KMS-11 (cell line): ENCODE data around the gene PRDM4.

ENCODE experiments used
- H2AFZ ChIP-seq: fragments of 200-600 bp; sonication (generic); 2 replicates; pipeline ENCODE4 v1.6.1; 2016; ENCODE audit warnings: antibody characterized with exemption, mixed run types, low read depth
- H3K27ac ChIP-seq: fragments of 200-600 bp; sonication (generic); 2 replicates; pipeline ENCODE4 v1.6.1; 2016; ENCODE audit warnings: mild to moderate bottlenecking, mixed run types
- H3K27me3 ChIP-seq: fragments of 200-600 bp; sonication (generic); 2 replicates; pipeline ENCODE4 v1.6.1; 2017; ENCODE audit warnings: mild to moderate bottlenecking, low read depth, mixed run types, moderate library complexity; ENCODE audit not compliant: insufficient read depth
- H3K36me3 ChIP-seq: fragments of 200-600 bp; sonication (generic); 2 replicates; pipeline ENCODE4 v1.6.1; 2017; ENCODE audit warnings: mild to moderate bottlenecking, mixed run types; ENCODE audit not compliant: insufficient read depth
- H3K4me1 ChIP-seq: fragments of 200-600 bp; sonication (generic); 2 replicates; pipeline ENCODE4 v1.6.1; 2016; ENCODE audit warnings: mild to moderate bottlenecking, low read depth, mixed run types; ENCODE audit not compliant: poor library complexity, severe bottlenecking
- H3K4me2 ChIP-seq: fragments of 200-600 bp; sonication (generic); 2 replicates; pipeline ENCODE4 v1.7.0; 2016; ENCODE audit warnings: mild to moderate bottlenecking, mixed run types
- H3K4me3 ChIP-seq: fragments of 200-600 bp; sonication (generic); IDR thresholded peaks from 2 replicates; pipeline ENCODE4 v1.6.1; 2017; ENCODE audit warnings: low read depth, low read length, mixed read lengths; ENCODE audit not compliant: insufficient read depth
- H3K79me2 ChIP-seq: fragments of 200-600 bp; sonication (generic); 2 replicates; pipeline ENCODE4 v1.6.1; 2016; ENCODE audit warnings: low read depth, mixed run types; ENCODE audit not compliant: insufficient read depth
- H3K9ac ChIP-seq: fragments of 200-600 bp; sonication (generic); 2 replicates; pipeline ENCODE4 v1.6.1; 2016; ENCODE audit warnings: mild to moderate bottlenecking, mixed run types
- H4K20me1 ChIP-seq: fragments of 200-600 bp; sonication (generic); 2 replicates; pipeline ENCODE4 v1.6.1; 2016; ENCODE audit warnings: mild to moderate bottlenecking, mixed run types; ENCODE audit not compliant: insufficient read depth
- CTCF ChIP-seq: fragments of 200-600 bp; sonication (generic); conservative IDR thresholded peaks from 2 replicates; pipeline ENCODE4 v1.6.1; 2017; ENCODE audit warnings: low read depth, mild to moderate bottlenecking, antibody characterized with exemption, low read length, moderate library complexity, mixed read lengths

The PRDM4 gene

GRCh38 chr12:107759410-107759809 lies 1.5 kb downstream of the PRDM4 start:
- H3K36me3 ChIP-seq: 0 out of 2 replicates have a peak, but pooled peaks cover 2% of the 10 kb centered on the region
- H3K27ac ChIP-seq: peak overlapping the region; percentile 71
- H3K4me3 ChIP-seq: no peak overlapping the region
- TF ChIP-seq CTCF: no peak
- H3K4me1 ChIP-seq: peaks cover 14% of the 10 kb centered on the region
- H3K9ac ChIP-seq: peak overlapping the region; percentile 58; the same call in 1 of the 2 replicates
- peaks cover 31% of the 10 kb centered on the region for H3K79me2 ChIP-seq
- no peaks in the 10 kb centered on the region for H4K20me1 ChIP-seq
- no peak overlapping the region for H2AFZ ChIP-seq
- peak overlapping the region; percentile 91 for H3K4me2 ChIP-seq
- H3K27me3 ChIP-seq: no peaks in the 10 kb centered on the region

GRCh38 chr12:107749083-107749482 lies 11.9 kb downstream of the PRDM4 start:
- H4K20me1 ChIP-seq: no peaks in the 10 kb centered on the region
- H3K79me2 ChIP-seq: no peaks in the 10 kb centered on the region
- H3K4me3 ChIP-seq: no peak overlapping the region
- no peaks in the 10 kb centered on the region for H3K4me1 ChIP-seq
- H2AFZ ChIP-seq: no peak overlapping the region
- no peak overlapping the region for H3K4me2 ChIP-seq
- no peak overlapping the region for H3K27ac ChIP-seq
- H3K9ac ChIP-seq: no peak overlapping the region
- no peaks in the 10 kb centered on the region for H3K36me3 ChIP-seq
- H3K27me3 ChIP-seq: no peaks in the 10 kb centered on the region
- TF ChIP-seq CTCF: no peak

GRCh38 chr12:107748472-107748871 lies 12.5 kb downstream of the PRDM4 start:
- no peak overlapping the region for H3K27ac ChIP-seq
- no peaks in the 10 kb centered on the region for H3K27me3 ChIP-seq
- H2AFZ ChIP-seq: no peak overlapping the region
- H3K79me2 ChIP-seq: no peaks in the 10 kb centered on the region
- no peak overlapping the region for H3K4me2 ChIP-seq
- no peak for TF ChIP-seq CTCF
- H3K4me1 ChIP-seq: no peaks in the 10 kb centered on the region
- no peaks in the 10 kb centered on the region for H4K20me1 ChIP-seq
- H3K9ac ChIP-seq: no peak overlapping the region
- no peak overlapping the region for H3K4me3 ChIP-seq
- H3K36me3 ChIP-seq: no peaks in the 10 kb centered on the region

- no peaks in the 10 kb centered on the region for H3K79me2 ChIP-seq
- no peak overlapping the region for H3K4me3 ChIP-seq
- no peak overlapping the region for H3K9ac ChIP-seq
- no peaks in the 10 kb centered on the region for H3K4me1 ChIP-seq
- no peaks in the 10 kb centered on the region for H3K27me3 ChIP-seq
- H4K20me1 ChIP-seq: no peaks in the 10 kb centered on the region
- no peak for TF ChIP-seq CTCF
- no peak overlapping the region for H3K4me2 ChIP-seq
- H3K27ac ChIP-seq: no peak overlapping the region
- H2AFZ ChIP-seq: no peak overlapping the region
- no peaks in the 10 kb centered on the region; the same call in 1 of the 2 replicates for H3K36me3 ChIP-seq
These were observed 24.0 kb downstream of the PRDM4 start for GRCh38 chr12:107736914-107737313.

- no peak overlapping the region for H3K27ac ChIP-seq
- no peak overlapping the region for H3K4me3 ChIP-seq
- H2AFZ ChIP-seq: no peak overlapping the region
- no peaks in the 10 kb centered on the region for H3K79me2 ChIP-seq
- H4K20me1 ChIP-seq: no peaks in the 10 kb centered on the region
- H3K36me3 ChIP-seq: no peaks in the 10 kb centered on the region; the same call in 1 of the 2 replicates
- no peak overlapping the region for H3K4me2 ChIP-seq
- no peak overlapping the region for H3K9ac ChIP-seq
- TF ChIP-seq CTCF: no peak
- H3K27me3 ChIP-seq: no peaks in the 10 kb centered on the region
- no peaks in the 10 kb centered on the region for H3K4me1 ChIP-seq
These were observed 25.2 kb downstream of the PRDM4 start for GRCh38 chr12:107735763-107736162.
